ENCODE measurements around the gene S1PR2.

DNA sequence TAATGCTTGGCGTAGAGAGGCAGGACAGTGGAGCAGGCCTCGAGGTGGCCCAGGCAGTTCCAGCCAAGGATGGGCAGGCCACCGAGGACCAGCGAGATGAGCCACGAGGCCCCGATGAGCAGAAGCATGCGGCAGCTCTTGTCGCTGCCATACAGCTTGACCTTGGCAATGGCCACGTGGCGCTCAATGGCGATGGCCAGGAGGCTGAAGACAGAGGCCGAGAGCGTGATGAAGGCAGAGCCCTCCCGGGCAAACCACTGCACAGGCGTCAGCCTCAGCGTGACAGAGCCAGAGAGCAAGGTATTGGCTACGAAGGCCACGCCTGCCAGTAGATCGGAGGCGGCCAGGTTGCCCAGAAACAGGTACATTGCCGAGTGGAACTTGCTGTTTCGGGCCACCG lies 6.8 kb downstream of the S1PR2 start:
- no peak for TF ChIP-seq TAF1 (IDR thresholded peaks at IDR 0.05; ENCODE audit: low read depth, low read length)
- TF ChIP-seq POLR2A (IDR thresholded peaks at IDR 0.05; ENCODE audit: low read depth, low read length), result no peak
- TF ChIP-seq POLR2AphosphoS5 (IDR thresholded peaks at IDR 0.05; ENCODE audit: low read depth, low read length), result no peak
- TF ChIP-seq SPI1 (IDR thresholded peaks at IDR 0.05; ENCODE audit: low read depth, low read length), result no peak
